Left lung (tissue), 10 donors: ENCODE results near the gene PLEKHA1. TPM values are rescaled to one million over a fixed set of nuclear protein-coding genes. Genes with fewer than 3 reads are reported as not detected.

ENCODE experiments used
- ATAC-seq: fragments of 200-7000 bp; cut with Tn5 transposase; one replicate; pipeline ENCODE4 v1.9.1; 2020; ENCODE audit warnings: moderate library complexity
- DNase-seq, 4 donors: peaks; one replicate each; pipeline ENCODE4 v3.0.0-alpha.2; 2013 to 2020
- H3K27ac ChIP-seq, 2 donors: fragments of 200-600 bp; sonication (generic) in 1 of 2; one replicate each; pipeline versions ENCODE4 v1.5.0 to v1.8.0; 2020 to 2021
- H3K27me3 ChIP-seq, 2 donors: fragments of 200-600 bp; sonication (generic) in 1 of 2; one replicate each; pipeline versions ENCODE4 v1.5.0 to v1.8.0; 2020 to 2021
- H3K36me3 ChIP-seq, 2 donors: fragments of 200-600 bp; sonication (generic) in 1 of 2; one replicate each; pipeline versions ENCODE4 v1.5.0 to v1.8.0; 2020 to 2021
- H3K4me1 ChIP-seq, 2 donors: fragments of 200-600 bp; one replicate each; pipeline ENCODE4 v1.8.0; 2021
- H3K4me3 ChIP-seq, 2 donors: fragments of 200-600 bp; sonication (generic) in 1 of 2; one replicate each; pipeline versions ENCODE4 v1.5.0 to v1.8.0; 2020 to 2021; ENCODE audit warnings: mild to moderate bottlenecking in 1 of 2
- H3K9me3 ChIP-seq, 2 donors: fragments of 200-600 bp; sonication (generic) in 1 of 2; one replicate each; pipeline versions ENCODE4 v1.5.0 to v1.8.0; 2020 to 2021
- intact Hi-C, 2 donors: fragments of 100-400 bp; cut with DNase I; formaldehyde crosslinking; loops; one replicate each; pipeline versions ENCODE4 v1.11.2 to v1.14.2; 2022
- polyA plus RNA-seq, 6 donors: library from polyadenylated mRNA; unstranded; fragments of 120-200 nt; gene quantifications; one replicate each; pipeline ENCODE4 v1.2.1, GENCODE V29; 2013; ENCODE audit not compliant: insufficient read length in 6 of 6
- total RNA-seq, 2 donors: library from RNA; stranded (reverse); fragmentation: NEBNext Ultra II Directional; extraction: Animal tissue kit (Norgen Biotek cat#: 25700); gene quantifications; one replicate each; pipeline ENCODE4 v1.2.1, GENCODE V29; 2021
- TF ChIP-seq, protein P1 (sequence below), 2 donors: fragments of 200-600 bp; sonication (generic) in 1 of 2; IDR thresholded peaks; one replicate each; pipeline versions ENCODE4 v1.5.0 to v1.8.0; 2021; ENCODE audit warnings: antibody characterized with exemption in 2 of 2
- donor health status: DM: no; HTN: yes; CAD: no.
- donor health status: DM: no; HTN: no; CAD: no.

PLEKHA1 gene
- total and polyA plus RNA-seq, 8 donors, result 40.5 to 57.9 (median 43.4) TPM

DNA sequence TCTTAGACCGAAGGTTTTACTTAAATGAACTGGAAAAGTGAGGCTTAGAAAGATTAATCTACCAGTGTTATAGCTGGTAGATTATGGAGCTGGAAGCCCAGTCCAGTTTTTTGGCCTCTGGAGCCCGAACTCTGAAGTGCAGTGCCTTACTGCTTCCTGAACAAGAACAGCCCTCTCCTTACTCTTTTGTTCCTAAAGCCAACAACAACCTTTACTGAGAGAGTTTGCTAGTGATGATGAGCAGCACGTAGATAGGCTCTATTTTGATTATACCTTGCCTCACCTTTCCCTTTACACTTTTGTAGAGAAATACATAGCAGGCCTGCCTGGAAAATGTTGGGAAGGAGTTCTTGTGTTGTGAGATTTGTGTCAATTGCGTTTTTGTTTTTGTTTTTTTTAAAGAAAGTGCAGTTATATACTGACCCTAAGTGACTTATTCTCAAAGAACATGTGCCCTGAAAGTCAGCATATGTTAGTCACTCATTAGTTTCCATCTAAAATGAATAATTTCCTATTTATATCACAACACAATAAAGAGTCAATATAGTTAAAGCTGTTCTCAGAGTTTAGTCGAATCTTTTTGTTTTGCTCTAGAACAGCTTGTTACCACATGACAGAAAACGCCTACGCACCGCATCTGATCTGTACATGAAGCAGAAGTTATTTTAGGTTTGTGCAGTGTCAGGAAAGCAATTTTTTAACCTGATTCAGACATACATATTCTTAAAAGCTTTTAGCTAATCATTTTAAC lies 33.0 kb downstream of the PLEKHA1 start:
- DNase-seq, result no peak
- H3K4me3 ChIP-seq, result no peak overlapping the region
- H3K4me1 ChIP-seq, result peaks cover 0 to 4% of the 10 kb centered on the region in 2 donors
- intact Hi-C loops, result no loop called here
- H3K27ac ChIP-seq, result no peak overlapping the region
- TF ChIP-seq, protein P1, sequence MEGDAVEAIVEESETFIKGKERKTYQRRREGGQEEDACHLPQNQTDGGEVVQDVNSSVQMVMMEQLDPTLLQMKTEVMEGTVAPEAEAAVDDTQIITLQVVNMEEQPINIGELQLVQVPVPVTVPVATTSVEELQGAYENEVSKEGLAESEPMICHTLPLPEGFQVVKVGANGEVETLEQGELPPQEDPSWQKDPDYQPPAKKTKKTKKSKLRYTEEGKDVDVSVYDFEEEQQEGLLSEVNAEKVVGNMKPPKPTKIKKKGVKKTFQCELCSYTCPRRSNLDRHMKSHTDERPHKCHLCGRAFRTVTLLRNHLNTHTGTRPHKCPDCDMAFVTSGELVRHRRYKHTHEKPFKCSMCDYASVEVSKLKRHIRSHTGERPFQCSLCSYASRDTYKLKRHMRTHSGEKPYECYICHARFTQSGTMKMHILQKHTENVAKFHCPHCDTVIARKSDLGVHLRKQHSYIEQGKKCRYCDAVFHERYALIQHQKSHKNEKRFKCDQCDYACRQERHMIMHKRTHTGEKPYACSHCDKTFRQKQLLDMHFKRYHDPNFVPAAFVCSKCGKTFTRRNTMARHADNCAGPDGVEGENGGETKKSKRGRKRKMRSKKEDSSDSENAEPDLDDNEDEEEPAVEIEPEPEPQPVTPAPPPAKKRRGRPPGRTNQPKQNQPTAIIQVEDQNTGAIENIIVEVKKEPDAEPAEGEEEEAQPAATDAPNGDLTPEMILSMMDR (IDR thresholded peaks at IDR 0.05), result no peak
- H3K27me3 ChIP-seq, result no peaks in the 10 kb centered on the region
- H3K36me3 ChIP-seq, result peaks cover 0 to 20% of the 10 kb centered on the region in 2 donors
- no peaks in the 10 kb centered on the region for H3K9me3 ChIP-seq
- no peak for ATAC-seq

DNA sequence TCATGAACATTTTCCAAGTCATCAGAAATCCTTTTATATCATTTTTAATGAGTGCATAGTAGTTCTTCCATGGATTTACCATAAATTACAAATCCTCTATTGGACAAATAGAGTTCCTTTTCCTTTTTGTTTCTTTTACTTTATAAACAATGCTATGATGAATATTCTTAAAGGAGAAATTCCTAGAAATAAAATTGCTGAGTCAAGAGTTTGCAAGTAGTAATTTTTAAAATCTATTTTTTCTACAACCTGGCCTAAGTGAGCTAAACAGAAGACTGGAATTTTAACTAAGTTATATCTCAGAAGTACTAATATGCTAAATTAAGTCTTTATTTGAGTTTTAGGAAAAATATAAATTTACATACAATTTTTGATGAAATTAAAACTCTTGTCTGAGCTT lies 38.8 kb downstream of the PLEKHA1 start:
- H3K36me3 ChIP-seq, result peaks cover 0 to 19% of the 10 kb centered on the region in 2 donors
- H3K27ac ChIP-seq, result no peak overlapping the region
- ATAC-seq (no peak), DNase-seq (no peak)
- no peaks in the 10 kb centered on the region for H3K27me3 ChIP-seq
- intact Hi-C loops, result no loop called here
- TF ChIP-seq, protein P1 (IDR thresholded peaks at IDR 0.05), result no peak
- H3K4me3 ChIP-seq, result no peak overlapping the region
- H3K9me3 ChIP-seq, result no peaks in the 10 kb centered on the region
- peaks cover 0 to 13% of the 10 kb centered on the region in 2 donors for H3K4me1 ChIP-seq

DNA sequence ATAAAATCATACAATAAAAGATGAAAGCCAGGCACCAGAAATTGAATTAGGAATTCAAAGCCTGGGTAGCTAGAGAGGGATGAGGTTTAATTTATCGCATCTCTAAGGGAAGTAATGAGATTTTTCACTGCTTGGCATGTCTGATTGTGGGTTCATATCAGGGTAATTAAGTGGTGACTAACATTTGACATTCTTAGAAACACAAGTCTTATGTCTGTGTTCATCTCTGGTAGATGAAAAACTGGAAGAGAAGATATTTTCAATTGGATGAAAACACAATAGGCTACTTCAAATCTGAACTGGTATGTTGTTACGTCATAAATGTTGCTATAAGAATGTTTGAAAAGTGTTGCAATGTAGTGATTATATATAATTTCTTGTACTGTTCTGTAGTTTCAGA lies 43.2 kb downstream of the PLEKHA1 start:
- TF ChIP-seq, protein P1 (IDR thresholded peaks at IDR 0.05), result no peak
- ATAC-seq (no peak), DNase-seq (no peak)
- no peaks in the 10 kb centered on the region for H3K27me3 ChIP-seq
- H3K4me3 ChIP-seq, result no peak overlapping the region
- H3K27ac ChIP-seq, result no peak overlapping the region
- intact Hi-C loops, result no loop called here
- peaks cover 0 to 36% of the 10 kb centered on the region in 2 donors for H3K4me1 ChIP-seq
- peaks cover 0 to 17% of the 10 kb centered on the region in 2 donors for H3K36me3 ChIP-seq
- H3K9me3 ChIP-seq, result no peaks in the 10 kb centered on the region

DNA sequence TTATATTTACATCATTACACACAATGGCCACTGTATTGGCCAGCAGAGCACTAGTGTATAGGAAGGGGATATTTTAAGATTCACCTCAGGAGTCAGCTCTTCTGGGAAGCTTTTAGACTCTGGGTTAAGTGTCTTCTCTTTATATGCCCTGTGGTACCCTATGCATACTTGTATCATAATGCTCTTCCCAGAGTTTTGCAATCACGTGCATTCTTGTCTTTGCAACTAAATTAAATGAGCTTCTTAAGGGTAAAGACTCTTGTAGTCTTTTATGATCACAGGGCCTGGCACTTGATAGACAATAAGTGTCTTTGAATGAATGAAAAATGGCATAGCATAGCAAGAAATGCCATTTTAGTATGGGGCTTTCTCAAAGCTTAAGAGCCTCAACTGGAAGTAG lies 44.5 kb downstream of the PLEKHA1 start:
- intact Hi-C loops, result no loop called here
- no peaks in the 10 kb centered on the region for H3K9me3 ChIP-seq
- DNase-seq (no peak), ATAC-seq (no peak)
- TF ChIP-seq, protein P1 (IDR thresholded peaks at IDR 0.05), result no peak
- H3K27ac ChIP-seq, result no peak overlapping the region
- H3K27me3 ChIP-seq, result no peaks in the 10 kb centered on the region
- no peak overlapping the region for H3K4me3 ChIP-seq
- H3K36me3 ChIP-seq, result peaks cover 0 to 6% of the 10 kb centered on the region in 2 donors
- peaks cover 0 to 36% of the 10 kb centered on the region in 2 donors for H3K4me1 ChIP-seq

DNA sequence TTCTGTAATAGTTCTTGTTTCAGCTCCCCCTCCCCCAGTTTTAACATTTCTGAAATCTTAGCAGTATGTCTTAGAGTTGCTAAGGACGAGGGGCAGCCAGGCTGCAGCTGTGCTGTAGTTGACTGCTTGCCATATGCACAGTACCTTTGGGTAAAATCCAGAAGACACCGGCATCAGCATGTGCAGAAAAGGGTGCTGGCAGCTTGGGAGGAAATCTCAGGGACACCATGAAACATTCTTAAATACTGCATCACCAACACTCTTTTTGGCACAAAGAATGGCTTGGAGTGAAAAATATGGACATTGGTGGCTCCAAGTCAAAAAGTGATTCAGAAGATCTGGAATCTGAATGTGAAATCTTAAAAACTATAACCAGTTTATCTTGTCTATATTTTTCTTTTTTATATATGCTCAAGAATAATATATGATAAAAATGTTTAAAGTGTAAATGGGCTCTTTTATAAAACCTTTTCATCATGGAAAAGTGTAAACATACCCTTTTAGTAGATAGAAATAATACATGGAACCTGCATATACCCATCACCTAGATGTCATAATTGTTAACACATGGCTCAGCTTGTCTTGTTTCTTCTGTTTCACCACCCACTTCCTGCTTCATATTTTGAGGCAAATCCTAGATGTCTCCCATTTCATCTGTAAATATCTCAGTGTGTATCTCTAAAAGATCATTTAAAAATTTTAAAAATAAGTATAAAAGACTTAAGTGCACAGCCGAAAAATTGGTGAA lies 45.5 kb downstream of the PLEKHA1 start:
- intact Hi-C loops, result no loop called here
- peak in 1 of 4 donors; percentile 26 for DNase-seq

More for the DNA sequence above, 45.5 kb downstream of the PLEKHA1 start:
- H3K9me3 ChIP-seq, result no peaks in the 10 kb centered on the region
- no peaks in the 10 kb centered on the region for H3K36me3 ChIP-seq
- no peak overlapping the region for H3K27ac ChIP-seq
- TF ChIP-seq, protein P1 (IDR thresholded peaks at IDR 0.05), result no peak
- H3K4me3 ChIP-seq, result no peak overlapping the region
- H3K27me3 ChIP-seq, result no peaks in the 10 kb centered on the region
- peaks cover 0 to 36% of the 10 kb centered on the region in 2 donors for H3K4me1 ChIP-seq
- no peak for ATAC-seq
